ENCODE measurements around the gene ERFE. TPM values are rescaled to one million over a fixed set of nuclear protein-coding genes. Genes with fewer than 3 reads are reported as not detected.

ERFE gene
- total RNA-seq, 1 experiment from 2014 or later = 9.7 TPM

DNA sequence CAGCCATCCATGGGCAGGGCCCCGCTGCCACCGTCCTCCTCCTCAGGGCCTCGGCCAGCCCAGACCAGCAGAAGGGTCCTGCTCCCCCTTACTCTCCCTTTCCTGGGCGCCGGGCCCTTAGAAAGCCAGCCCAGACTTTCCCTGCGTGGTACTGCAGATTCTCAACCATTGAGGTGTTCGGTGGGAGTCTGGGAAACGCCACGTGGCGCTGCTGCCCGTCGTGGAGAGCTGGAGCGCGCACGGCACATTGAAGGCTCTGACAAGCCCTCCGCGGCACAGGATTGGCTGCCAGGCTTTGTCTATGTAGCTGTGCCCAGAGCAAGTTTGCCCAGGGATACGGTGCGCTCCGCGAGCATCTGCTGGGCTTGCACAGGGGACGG lies 30.7 kb upstream of the ERFE start:
- Histone ChIP-seq H3K36me3 (ENCODE audit: low read depth) (no peaks in the 10 kb centered on the region), H4K20me1 (ENCODE audit: insufficient read depth) (no peaks in the 10 kb centered on the region), H3K4me2 (no peak overlapping the region), H3K9me3 (ENCODE audit: insufficient read depth, low read depth) (peaks cover 8% of the 10 kb centered on the region; the same call in 1 of the 2 replicates), H3K9me2 (ENCODE audit: insufficient read depth) (no peaks in the 10 kb centered on the region), H3K4me3 (no peak overlapping the region), H3F3A (ENCODE audit: insufficient read depth, low read depth) (peaks cover 14% of the 10 kb centered on the region), H3K4me1 (replicated peaks; ENCODE audit: insufficient read depth) (no peaks in the 10 kb centered on the region), H3K27ac (no peak overlapping the region), H3K27me3 (ENCODE audit: insufficient read depth, low read depth) (peaks cover 10% of the 10 kb centered on the region; the same call in 1 of the 2 replicates), H2AFZ (no peak overlapping the region), H3K79me2 (ENCODE audit: low read depth) (no peaks in the 10 kb centered on the region)
- TF ChIP-seq, protein P1, sequence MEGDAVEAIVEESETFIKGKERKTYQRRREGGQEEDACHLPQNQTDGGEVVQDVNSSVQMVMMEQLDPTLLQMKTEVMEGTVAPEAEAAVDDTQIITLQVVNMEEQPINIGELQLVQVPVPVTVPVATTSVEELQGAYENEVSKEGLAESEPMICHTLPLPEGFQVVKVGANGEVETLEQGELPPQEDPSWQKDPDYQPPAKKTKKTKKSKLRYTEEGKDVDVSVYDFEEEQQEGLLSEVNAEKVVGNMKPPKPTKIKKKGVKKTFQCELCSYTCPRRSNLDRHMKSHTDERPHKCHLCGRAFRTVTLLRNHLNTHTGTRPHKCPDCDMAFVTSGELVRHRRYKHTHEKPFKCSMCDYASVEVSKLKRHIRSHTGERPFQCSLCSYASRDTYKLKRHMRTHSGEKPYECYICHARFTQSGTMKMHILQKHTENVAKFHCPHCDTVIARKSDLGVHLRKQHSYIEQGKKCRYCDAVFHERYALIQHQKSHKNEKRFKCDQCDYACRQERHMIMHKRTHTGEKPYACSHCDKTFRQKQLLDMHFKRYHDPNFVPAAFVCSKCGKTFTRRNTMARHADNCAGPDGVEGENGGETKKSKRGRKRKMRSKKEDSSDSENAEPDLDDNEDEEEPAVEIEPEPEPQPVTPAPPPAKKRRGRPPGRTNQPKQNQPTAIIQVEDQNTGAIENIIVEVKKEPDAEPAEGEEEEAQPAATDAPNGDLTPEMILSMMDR (conservative IDR thresholded peaks at IDR 0.05) = no peak
- TF ChIP-seq EZH2 (IDR thresholded peaks at IDR 0.05; ENCODE audit: low read depth) = no peak
- BruUV-seq (replicated peaks) = no TSS peak
- intact Hi-C loops (cut with micrococcal nuclease; ENCODE audit: unreplicated experiment) = no loop called here
- no peak for DNase-seq
- POLR2A ChIA-PET (ENCODE audit: unreplicated experiment) = no interaction called here
- CTCF ChIA-PET = no interaction called here

DNA sequence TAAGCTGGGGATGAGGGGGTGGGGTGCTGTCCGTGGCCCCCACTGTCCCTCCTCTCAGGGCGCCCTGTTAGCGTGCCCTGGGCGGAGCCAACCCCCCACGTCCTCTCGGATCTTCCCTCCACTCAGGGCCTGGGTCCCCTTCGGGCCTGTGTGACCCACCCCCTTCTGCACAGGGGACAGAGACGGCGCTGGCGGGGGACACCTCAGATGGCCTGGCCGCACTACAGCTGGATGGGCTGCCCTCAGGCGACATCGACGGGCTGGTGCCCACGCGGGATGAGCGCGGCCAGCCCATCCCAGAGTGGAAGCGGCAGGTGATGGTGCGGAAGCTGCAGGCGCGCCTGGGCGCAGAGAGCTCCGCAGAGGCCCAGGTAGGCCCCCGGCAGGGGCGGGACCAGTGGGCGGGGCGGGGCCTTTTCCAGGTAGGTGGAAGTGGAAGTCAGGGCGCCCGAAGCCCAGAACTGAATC lies 30.2 kb upstream of the ERFE start:
- CTCF ChIA-PET = no interaction called here

DNA sequence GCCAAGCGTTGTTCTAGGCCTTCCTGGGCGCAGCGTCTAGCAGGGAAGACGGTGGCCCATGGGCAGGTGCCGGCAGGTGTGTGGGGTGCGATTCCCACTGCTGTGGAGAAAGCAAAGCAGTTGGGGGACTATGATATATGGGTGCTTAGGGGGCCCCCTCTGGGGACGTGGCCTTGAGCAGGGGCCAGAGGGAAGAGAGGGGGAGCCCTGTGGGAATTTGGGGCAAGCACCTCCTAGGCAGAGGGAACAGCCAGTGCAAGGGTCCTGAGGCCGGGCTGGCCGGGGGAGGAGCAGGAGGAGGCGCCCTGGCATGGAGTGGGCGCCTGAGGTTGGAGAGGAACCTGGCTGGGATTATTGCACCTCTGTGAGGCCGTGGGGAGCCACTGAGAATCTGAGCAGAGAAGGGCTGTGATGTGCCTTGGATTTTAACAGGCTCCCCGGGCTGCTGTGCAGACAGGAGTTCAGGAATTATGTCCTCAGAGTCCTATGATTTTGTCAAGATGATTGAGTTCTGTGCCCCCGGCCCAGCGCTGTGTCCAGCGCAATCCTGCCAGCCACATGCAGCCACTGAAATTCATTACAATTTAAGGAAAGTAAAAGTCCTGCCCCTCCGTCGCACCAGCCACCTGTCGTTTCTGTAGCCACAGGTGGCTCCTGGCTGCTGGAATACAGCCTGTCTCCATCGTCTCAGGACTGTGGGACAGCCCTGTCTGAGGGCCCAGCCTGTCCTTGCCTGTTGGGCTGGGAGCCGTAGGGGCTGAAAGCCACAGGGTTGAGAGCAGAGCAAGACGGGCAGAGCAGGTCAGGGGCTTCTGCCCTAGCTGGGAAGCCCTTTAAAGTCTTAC lies 29.4 kb upstream of the ERFE start:
- H3K36me3 ChIP-seq (ENCODE audit: low read depth) = no peaks in the 10 kb centered on the region
- no peak overlapping the region for H2AFZ ChIP-seq
- H3K4me1 ChIP-seq (replicated peaks; ENCODE audit: insufficient read depth) = no peaks in the 10 kb centered on the region
- TF ChIP-seq EZH2 (IDR thresholded peaks at IDR 0.05; ENCODE audit: low read depth) = no peak
- TF ChIP-seq, protein P1 (conservative IDR thresholded peaks at IDR 0.05) = no peak
- no peak for DNase-seq
- H4K20me1 ChIP-seq (ENCODE audit: insufficient read depth) = no peaks in the 10 kb centered on the region
- no TSS peak for BruUV-seq (replicated peaks)
- no peak overlapping the region for H3K4me3 ChIP-seq
- no peaks in the 10 kb centered on the region for H3K27me3 ChIP-seq (ENCODE audit: insufficient read depth, low read depth)
- intact Hi-C loops (cut with micrococcal nuclease; ENCODE audit: unreplicated experiment) = no loop called here
- H3F3A ChIP-seq (ENCODE audit: insufficient read depth, low read depth) = peaks cover 15% of the 10 kb centered on the region
- H3K9me3 ChIP-seq (ENCODE audit: insufficient read depth, low read depth) = peaks cover 8% of the 10 kb centered on the region; the same call in 1 of the 2 replicates
- ChIA-PET POLR2A (ENCODE audit: unreplicated experiment) (no interaction called here), CTCF (no interaction called here)
- H3K27ac ChIP-seq = no peak overlapping the region
- H3K4me2 ChIP-seq = no peak overlapping the region
- no peaks in the 10 kb centered on the region for H3K9me2 ChIP-seq (ENCODE audit: insufficient read depth)
- H3K79me2 ChIP-seq (ENCODE audit: low read depth) = no peaks in the 10 kb centered on the region

More for the DNA sequence above, 30.2 kb upstream of the ERFE start:
- no peak for DNase-seq
- TF ChIP-seq, protein P1 (conservative IDR thresholded peaks at IDR 0.05) = no peak
- TF ChIP-seq EZH2 (IDR thresholded peaks at IDR 0.05; ENCODE audit: low read depth) = no peak
- no TSS peak for BruUV-seq (replicated peaks)
- H4K20me1 ChIP-seq (ENCODE audit: insufficient read depth) = no peaks in the 10 kb centered on the region
- POLR2A ChIA-PET (ENCODE audit: unreplicated experiment) = no interaction called here
- H3K27me3 ChIP-seq (ENCODE audit: insufficient read depth, low read depth) = peaks cover 5% of the 10 kb centered on the region; the same call in 1 of the 2 replicates
- no peaks in the 10 kb centered on the region for H3K79me2 ChIP-seq (ENCODE audit: low read depth)
- no peaks in the 10 kb centered on the region for H3K9me2 ChIP-seq (ENCODE audit: insufficient read depth)
- peaks cover 8% of the 10 kb centered on the region; the same call in 1 of the 2 replicates for H3K9me3 ChIP-seq (ENCODE audit: insufficient read depth, low read depth)
- no peak overlapping the region for H3K27ac ChIP-seq
- intact Hi-C loops (cut with micrococcal nuclease; ENCODE audit: unreplicated experiment) = no loop called here
- H3K4me2 ChIP-seq = no peak overlapping the region
- no peak overlapping the region for H2AFZ ChIP-seq
- no peak overlapping the region for H3K4me3 ChIP-seq
- no peaks in the 10 kb centered on the region for H3K36me3 ChIP-seq (ENCODE audit: low read depth)
- H3F3A ChIP-seq (ENCODE audit: insufficient read depth, low read depth) = peaks cover 14% of the 10 kb centered on the region
- H3K4me1 ChIP-seq (replicated peaks; ENCODE audit: insufficient read depth) = no peaks in the 10 kb centered on the region
